ENCODE measurements around the gene IRAK3.

- TF ChIP-seq EZH2phosphoT487 (IDR thresholded peaks at IDR 0.05; ENCODE audit: borderline replicate concordance) (no peak), RAD21 (IDR thresholded peaks at IDR 0.05; ENCODE audit: low read depth) (no peak), POLR2AphosphoS5 (IDR thresholded peaks at IDR 0.05; ENCODE audit: low read depth, low read length) (no peak), POLR2A (IDR thresholded peaks at IDR 0.05; ENCODE audit: borderline replicate concordance, extremely low read depth, insufficient read depth, insufficient read length) (no peak), CEBPB (IDR thresholded peaks at IDR 0.05; ENCODE audit: low read depth) (no peak), CTCF (IDR thresholded peaks at IDR 0.05 in 2 of 3, conservative IDR thresholded peaks at IDR 0.05 in 1 of 3; ENCODE audit: borderline replicate concordance in 1 of 3, insufficient read depth in 1 of 3, low read depth in 2 of 3, low read length in 2 of 3) (no peak), EZH2 (IDR thresholded peaks at IDR 0.05) (no peak)
Measured at GRCh38 chr12:66194122-66194521, 5.1 kb downstream of the IRAK3 start.
